ENCODE results near the gene OSGEP.

GRCh38 chr14:20468764-20469241 is 14.2 kb upstream of the OSGEP start:
- TF ChIP-seq CTCF (IDR thresholded peaks at IDR 0.05) (no peak), POLR2A (IDR thresholded peaks at IDR 0.05) (no peak)
